GM12872 (cell line): ENCODE results near the gene KCNA10.

Experiments
- CTCF ChIP-seq: IDR thresholded peaks from 3 replicates; pipeline ENCODE4 v1.5.1; 2011; ENCODE audit warnings: low read depth, mild to moderate bottlenecking, low read length, moderate library complexity; ENCODE audit not compliant: insufficient read depth

KCNA10 gene

GRCh38 chr1:110489973-110490542 lies 28.9 kb downstream of the KCNA10 start:
- TF ChIP-seq CTCF: no peak

DNA sequence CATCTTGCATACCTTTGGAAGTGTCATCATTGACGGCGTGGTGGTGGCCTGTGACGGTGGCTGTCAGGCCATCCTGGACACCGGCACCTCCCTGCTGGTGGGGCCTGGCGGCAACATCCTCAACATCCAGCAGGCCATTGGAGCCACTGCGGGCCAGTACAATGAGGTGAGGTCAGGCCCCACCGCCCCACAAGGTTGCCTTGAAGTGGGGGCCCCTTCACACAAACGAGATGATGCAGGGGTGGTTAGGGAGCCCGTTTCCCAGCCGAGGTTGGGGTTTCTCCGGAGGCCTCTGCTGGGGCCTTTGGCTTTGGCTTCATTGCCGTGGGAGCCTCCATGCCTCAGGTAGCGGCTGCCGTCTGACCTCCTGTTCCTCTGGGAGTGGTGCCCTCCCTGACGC lies 29.6 kb downstream of the KCNA10 start:
- TF ChIP-seq CTCF: no peak

- TF ChIP-seq CTCF: no peak
Observed at GRCh38 chr1:110488867-110489266, 30.1 kb downstream of the KCNA10 start.

DNA sequence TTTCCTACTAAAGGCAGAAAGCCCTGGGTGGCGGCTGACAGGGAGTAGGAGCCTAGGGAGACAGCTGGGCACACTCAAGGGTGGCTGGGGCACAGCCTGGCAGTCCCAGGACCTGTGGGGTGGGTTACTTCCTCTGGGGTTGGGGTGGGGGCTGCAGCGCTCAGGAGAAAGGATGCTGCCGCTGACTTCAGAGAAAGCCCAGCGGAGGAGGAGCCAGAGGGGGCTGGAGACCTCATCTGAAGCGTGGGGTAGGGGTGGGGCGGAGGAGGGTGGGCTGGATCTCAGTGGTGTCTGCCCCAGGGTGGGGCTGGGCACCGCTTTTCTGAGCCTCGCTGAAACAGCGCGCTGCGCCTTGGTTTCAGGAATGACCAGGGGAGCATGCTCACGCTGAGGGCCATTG lies 30.8 kb downstream of the KCNA10 start:
- TF ChIP-seq CTCF: no peak

- no peak for TF ChIP-seq CTCF
Observed at GRCh38 chr1:110487726-110488125, 31.2 kb downstream of the KCNA10 start.

GRCh38 chr1:110485725-110486124 lies 33.2 kb downstream of the KCNA10 start:
- TF ChIP-seq CTCF: no peak

DNA sequence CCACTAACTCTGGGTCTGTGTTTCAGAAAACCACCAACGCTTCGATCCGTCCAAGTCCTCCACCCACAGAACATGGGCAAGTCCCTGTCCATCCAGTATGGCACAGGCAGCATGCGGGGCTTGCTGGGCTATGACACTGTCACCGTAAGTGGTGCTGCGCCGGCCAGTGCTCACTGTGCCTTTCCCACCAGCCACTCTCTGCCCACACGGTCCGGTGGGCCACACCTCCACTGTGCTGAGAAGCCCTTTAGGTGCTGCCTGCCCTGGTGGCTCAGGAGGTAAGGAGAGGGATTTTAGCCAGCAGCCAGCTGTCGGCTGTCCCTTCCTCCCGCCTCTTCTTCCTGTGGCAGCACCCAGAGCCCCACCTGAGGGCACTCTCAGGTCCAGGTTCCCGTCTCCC lies 34.2 kb downstream of the KCNA10 start:
- no peak for TF ChIP-seq CTCF
